CD4-positive, alpha-beta T cell treated with Interferon alpha-2 for 1 hour (primary cell): Measurements from ENCODE around the gene EYA2.

Source experiments
- DNase-seq, 2 donors: peaks; one replicate each; pipeline ENCODE4 v3.0.0-alpha.2; 2020 to 2022

The EYA2 gene

DNA sequence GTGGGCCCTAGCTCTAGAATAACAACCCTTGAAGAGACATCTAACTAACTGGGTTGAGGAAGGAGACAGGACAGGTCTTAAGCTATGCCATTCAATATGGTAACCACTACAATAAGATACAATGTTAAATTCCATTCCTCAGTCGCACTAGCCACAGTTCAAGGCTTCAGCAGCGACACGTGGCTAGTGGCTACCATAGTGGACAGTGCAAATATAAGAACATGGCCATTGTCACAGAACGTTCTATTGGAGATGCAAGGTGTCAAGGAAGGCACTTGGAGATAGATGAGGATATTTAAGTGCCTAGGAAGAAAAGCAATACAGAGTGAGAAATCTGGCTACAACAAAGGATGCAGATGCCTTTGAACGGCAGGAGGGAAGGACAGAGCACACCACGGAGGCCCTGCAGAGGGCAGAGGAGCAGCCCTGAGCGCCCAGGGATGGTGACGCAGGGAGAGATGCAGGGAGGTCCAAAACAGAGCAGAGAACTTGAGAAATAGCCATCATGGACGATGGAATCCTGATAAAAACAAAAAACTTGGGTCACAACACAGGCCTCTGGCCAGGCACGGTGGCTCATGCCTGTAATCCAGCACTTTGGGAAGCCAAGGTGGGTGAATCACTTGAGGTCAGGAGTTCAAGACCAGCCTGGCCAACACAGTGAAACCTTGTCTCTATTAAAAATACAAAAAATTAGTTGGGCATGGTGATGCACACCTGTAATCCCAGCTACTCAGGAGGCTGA lies 321.2 kb downstream of the EYA2 start:
- no peak for DNase-seq

DNA sequence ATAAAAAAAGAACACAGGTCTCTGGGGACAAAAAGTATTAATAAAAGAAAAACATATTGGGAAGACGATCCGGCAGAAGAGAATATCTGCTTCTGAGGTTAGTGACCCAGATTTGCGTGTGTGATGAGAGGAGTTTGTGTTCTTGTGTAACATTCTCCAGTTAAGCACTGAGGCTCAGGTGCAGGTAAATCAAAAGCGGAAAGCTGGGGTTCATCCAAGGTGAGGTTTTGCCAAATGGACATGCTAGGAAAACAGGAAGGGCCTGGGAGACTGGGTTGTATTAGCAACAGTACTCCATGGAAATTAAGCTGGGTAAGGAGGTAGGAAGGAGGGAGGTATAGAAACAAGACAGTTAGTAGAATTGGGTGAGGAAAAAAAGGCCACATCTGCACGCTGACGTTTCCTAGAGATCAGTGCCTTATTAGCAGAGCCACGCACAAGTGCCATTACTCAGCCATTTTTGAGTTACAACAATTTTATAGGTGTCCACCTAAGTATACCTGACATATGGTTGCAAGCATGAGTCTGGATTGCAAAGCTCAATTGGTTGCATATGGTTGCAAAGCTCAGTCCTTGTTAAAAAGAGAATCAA lies 322.3 kb downstream of the EYA2 start:
- no peak for DNase-seq

- no peak for DNase-seq
Observed at GRCh38 chr20:47217482-47218446, 323.1 kb downstream of the EYA2 start.

DNA sequence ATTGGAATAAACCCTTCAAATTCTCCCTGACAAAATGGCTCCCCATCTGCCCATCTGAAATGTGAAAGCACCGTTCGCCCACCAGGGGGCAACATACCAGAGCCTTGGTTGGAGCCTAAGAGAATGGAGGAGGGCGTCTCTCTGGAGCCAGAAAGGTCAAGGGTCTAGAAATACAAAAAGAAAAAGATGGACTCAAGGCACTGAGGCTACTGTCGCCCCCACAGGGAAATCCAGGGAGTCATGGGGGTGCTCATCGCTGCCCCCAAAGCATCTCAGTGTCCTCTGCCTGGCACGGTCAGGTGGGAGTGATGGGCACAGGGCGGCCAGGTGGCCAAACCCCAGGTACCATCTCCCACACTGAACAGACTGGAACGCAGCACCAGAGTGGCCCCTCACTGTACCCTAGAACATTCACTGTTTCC lies 325.5 kb downstream of the EYA2 start:
- DNase-seq, result peak; percentile 12 to 47

DNA sequence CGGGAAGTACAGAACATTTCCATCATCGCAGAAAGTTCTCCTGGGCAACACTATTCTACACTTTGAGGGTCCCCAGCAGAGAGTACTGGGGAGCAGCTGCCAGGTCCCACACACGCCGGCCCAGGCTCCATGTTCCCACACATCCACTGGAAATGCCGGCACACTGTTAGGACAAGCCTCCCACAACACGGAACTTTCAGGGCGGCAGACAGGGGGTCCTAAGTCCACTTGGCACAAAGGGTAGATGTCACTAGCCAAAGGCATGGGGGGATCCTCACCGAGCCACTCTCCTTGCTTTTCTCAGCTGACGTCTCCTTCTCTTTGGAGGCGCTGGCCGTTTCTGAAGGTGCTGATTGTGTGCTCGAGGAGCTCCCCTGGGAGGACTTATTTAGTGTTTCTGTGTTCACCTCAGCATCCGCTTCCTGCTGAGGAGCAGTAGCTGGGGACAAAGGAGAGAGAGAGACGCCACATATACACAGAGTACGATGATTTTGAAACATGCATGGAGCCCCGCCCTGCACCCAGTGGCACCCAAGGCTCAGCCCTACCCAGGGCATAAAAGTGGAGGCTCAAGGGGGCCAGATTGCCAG lies 326.5 kb downstream of the EYA2 start:
- no peak for DNase-seq

DNA sequence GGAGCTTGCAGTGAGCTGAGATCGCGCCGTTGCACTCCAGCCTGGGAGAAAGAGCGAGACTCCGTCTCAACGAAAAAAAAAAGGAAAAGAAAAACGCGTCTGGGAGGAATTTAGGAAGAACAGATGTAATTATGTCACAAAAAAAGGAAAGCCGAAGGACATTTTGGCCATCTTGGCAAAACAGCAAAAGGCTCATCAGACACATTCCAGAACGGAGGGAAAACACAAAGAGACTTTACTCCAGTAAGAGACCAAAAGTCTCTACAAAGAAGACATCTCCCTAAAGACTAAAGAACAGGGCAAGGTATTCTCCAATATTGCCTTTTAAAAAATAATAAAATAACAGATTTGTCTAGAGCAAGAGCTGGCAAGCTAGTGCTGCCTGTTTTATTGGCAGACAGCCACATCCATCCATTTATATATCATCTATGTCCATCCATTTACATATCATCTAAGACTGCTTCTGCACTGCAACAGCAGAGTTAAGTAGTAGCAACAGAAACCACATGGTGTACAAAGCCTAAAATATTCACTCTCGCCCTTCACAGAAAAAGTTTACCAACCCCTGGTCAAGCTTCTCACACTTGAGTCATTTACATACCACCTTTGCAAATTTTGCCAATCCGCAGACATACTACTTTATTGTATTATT lies 328.0 kb downstream of the EYA2 start:
- no peak for DNase-seq

GRCh38 chr20:47223896-47224295 lies 329.3 kb downstream of the EYA2 start:
- no peak for DNase-seq

DNA sequence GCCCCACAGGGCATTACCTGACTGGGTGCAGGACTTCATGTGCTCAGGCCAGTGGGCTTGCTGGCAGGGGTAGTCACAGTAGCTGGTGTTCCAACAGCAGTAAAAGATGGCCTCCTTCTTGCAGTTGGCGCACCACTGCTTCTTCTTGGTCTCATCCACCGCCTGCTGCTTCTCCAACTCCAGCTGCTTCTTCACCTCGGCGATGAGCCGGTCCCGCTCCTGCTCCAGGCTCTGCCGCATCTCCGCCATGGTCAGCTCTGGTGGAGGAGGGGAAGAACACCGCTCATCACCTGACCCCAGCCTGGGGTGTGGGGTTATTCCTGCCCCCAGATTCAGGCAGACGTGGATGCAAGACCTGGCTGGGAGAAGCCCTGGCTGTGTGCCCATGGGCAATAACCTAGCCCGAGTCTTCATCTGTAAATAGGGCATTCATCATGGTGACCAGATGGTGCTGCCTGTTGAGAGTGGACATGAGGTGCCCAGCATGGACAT lies 329.7 kb downstream of the EYA2 start:
- DNase-seq, result no peak

DNA sequence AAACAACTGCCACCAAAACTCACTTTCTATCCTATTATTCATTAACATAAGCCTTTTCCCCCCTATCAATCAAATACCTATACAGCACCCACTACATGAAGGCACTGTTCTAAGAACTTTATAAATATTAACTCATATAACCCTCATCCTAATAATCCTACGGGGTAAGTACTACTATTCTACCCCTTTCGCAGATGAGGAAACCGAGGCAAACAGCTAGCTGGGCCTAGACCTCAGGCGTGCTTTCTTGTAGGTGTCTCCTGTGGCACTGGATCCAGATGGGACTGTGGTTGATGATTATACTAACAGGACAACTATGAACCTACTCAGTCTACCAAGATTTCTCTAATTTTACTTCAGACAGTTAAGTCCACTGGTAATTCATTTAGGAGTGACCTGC lies 330.2 kb downstream of the EYA2 start:
- no peak for DNase-seq

DNA sequence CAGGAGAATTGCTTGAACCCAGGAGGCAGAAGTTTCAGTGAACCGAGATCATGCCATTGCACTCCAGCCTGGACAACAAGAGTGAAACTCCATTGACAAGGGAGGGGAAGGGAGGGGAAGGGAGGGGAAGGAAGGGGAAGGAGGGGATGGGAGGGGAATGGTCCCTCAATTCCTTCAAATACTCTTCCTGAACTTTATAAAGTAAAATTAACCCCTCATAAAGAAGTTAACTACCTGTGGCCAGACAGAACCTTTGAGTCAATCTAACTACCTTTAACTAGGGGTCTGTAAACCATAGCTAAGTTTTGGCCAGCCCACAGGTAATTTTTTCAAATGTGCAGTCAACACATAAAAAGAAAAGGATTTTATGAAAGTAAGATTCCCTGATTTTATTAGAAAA lies 330.8 kb downstream of the EYA2 start:
- DNase-seq, result no peak

DNA sequence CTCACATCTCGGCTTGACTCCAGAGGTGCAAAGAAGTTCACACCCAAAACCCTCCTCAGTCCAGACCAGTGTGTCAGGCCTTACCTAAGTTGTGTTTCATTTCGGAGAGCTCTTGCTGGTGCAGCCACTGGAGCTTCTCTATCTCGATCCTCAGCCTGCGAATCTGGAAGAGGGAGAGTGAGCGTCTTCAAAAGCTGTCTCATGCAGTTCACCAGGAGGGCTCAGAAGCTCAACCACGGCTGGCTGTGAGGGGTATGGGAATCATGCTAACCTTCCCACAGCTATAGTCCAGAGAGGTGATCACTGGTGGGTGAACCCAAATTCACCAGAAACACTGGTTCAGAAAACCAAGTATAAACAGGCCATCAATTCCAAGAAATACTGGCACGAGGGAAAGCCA lies 332.5 kb downstream of the EYA2 start:
- DNase-seq, result no peak

DNA sequence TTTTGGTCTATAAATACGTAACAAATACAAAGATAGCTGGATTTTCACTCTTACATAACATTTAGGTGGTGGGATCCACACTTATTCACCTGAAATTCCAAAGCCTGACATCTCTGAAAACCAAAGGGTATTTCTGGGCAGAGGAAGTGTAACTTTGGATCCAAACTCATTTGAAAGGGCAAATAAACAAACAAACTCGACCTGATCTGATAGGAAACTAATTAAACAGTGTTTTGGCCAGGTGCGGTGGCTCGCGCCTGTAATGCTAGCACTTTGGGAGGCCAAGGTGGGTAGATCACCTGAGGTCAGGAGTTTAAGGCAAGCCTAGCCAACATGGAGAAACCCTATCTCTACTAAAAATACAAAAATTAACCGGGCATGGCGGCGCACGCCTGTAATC lies 332.9 kb downstream of the EYA2 start:
- no peak for DNase-seq

DNA sequence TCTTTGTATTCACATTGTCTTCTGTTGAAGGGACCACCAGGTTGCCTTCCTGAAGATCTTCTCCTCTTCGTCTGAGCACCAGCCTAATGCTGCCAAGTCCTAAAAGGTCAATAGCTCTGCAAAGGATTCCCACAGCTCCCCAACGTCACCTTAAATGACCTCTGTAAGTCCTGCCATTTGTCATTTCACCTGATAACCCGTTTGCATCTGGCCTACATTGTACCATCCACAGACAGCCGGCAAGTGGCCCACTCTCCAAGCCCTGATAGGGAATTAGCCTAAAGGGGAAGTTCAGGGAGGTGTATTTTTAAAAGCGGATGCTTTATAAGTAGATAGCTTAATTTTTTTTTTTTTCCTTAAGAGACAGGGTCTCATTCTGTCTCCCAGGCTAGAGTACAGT lies 334.0 kb downstream of the EYA2 start:
- no peak for DNase-seq

DNA sequence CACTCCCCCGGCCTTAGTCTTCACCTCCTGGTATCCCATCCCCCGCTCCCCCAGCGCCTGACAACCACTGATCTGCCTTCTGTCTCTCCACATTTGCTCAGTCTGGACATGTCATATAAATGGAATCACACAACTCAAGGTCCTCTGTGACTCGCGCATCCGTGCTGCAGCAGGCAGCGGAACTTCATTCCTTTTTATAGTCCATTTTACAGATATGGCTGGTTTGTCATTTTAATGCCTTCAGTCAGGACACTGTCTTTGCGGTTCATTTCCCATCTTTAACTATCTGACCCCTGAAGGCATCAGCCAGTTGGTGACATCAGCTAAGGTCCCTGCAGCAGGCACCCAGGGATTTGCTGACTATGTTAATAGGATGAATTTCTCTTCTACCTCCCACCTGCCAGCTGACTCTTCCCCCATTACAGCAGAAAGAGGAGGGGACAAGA lies 336.2 kb downstream of the EYA2 start:
- DNase-seq, result no peak

GRCh38 chr20:47231382-47232039 lies 336.9 kb downstream of the EYA2 start:
- no peak for DNase-seq

DNA sequence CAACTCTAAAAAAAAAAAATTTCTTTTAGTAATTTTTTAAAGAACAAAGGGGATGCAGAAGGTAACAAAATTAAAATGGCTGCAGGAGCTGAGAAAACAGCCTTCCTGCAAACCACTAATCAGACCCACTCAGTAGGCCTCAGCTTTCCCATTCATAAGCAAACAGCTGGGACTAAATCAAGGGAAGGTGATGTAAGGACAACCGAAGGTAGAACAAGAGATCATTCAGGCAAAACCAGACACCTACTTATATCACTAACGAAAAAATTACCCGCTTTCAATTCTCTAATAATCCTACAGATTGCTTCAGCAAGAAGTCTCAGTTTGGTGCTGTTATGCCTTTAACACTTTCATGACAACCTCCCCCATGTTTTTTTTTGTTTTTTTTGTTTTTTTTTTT lies 337.9 kb downstream of the EYA2 start:
- no peak for DNase-seq

GRCh38 chr20:47233333-47234188 lies 338.9 kb downstream of the EYA2 start:
- no peak for DNase-seq

DNA sequence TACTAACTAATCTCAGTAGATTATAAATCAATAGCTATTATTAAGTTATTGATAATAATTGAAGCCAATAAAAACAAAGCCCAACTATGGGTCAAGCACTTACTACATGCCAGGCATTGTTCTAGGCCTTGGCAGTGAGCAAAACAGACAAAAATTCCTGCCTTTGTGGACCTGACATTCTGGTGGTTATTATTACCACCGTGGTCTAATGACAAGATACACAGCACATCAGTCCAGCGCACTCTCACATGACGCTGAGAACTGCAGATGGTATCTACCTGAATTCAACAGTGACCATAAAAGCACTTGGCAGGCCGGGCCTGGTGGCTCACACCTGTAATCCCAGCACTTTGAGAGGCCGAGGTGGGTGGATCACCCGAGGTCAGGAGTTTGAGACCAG lies 340.5 kb downstream of the EYA2 start:
- DNase-seq, result no peak

DNA sequence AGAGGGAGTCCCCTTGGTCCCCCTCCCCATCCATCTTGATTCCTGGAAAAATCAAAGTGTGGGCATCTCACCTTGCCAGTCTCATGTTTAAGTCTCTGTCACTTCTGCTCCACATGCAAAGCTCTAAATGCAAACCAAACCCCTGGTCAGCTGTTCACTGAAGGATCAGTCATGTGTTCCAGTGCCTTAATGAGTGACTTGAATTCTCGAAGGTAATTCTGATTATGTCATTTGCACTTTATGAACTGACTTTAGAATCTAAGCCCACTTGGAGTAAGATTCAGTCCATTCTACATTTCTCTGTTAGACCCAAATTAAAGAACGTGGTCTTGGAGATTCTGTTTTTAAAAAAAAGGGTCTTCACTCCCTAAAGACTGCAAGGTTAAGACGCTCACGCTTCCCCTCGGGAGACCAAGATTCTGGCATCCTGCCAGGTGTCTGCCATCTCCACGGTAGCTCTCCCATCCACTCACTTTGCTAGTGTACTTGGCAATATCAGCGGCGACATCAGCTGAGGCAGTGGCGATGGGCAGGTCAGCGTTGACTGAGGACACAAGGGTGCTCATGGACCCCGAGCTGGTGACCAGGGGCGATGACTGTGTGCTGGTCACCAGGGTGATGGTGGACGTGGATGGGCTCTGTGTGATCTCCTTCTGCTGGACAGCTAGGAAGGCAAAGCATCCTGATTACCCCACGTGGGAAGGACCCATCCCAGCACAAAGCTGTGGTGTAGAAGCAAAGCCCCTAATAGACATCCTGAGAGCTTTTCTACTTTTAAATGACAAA lies 341.4 kb downstream of the EYA2 start:
- no peak for DNase-seq

DNA sequence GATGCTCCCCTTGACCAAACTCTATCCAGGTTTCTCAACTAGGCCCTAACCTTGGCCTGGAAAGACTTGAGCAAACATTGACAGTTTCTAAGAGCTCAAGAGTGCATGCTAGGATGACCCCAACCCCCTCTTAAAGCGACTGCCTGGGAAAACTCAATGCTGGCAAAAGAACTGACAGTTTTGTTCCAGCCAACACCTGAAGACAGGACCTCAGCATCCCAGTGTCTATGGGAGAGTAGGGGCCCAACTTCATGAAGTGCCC lies 341.9 kb downstream of the EYA2 start:
- DNase-seq, result no peak
